Measurements from ENCODE around the gene BLM. TPM values are rescaled to one million over a fixed set of nuclear protein-coding genes. Genes with fewer than 3 reads are reported as not detected.
A peak's percentile ranks its signal among the peaks of the same experiment; 100 is the strongest.
"Not testable (repeated sequence)": the region's sequence is repeated elsewhere in the genome, so short reads cannot be mapped to it uniquely, and the experiment has no call there.

BLM gene
- total RNA-seq, 3 donors from 2014 or later, result 21.4 to 25.6 (median 23.5) TPM

- DNase-seq, result no peak
- H3K4me3 Mint-ChIP-seq, result peak overlapping the region; percentile 72
- H3K4me1 Mint-ChIP-seq (ENCODE audit: low read depth), result peaks cover 40% of the 10 kb centered on the region
- no peaks in the 10 kb centered on the region for H3K9me3 Mint-ChIP-seq
- H3K27me3 Mint-ChIP-seq (ENCODE audit: low read depth), result no peaks in the 10 kb centered on the region
- no peaks in the 10 kb centered on the region for H3K36me3 Mint-ChIP-seq (ENCODE audit: insufficient read depth)
- no peak for ATAC-seq
These were observed 122.3 kb downstream of the BLM start for GRCh38 chr15:90839187-90840071.

GRCh38 chr15:90840157-90840855 lies 123.2 kb downstream of the BLM start:
- H3K4me3 Mint-ChIP-seq, result peak overlapping the region; percentile 72
- ATAC-seq, result no peak
- no peaks in the 10 kb centered on the region for H3K27me3 Mint-ChIP-seq (ENCODE audit: low read depth)
- H3K4me1 Mint-ChIP-seq (ENCODE audit: low read depth), result peaks cover 45% of the 10 kb centered on the region
- H3K36me3 Mint-ChIP-seq (ENCODE audit: insufficient read depth), result no peaks in the 10 kb centered on the region
- no peak for DNase-seq
- no peaks in the 10 kb centered on the region for H3K9me3 Mint-ChIP-seq

GRCh38 chr15:90840954-90841353 lies 123.8 kb downstream of the BLM start:
- H3K4me3 Mint-ChIP-seq, result no peak overlapping the region
- peaks cover 45% of the 10 kb centered on the region for H3K4me1 Mint-ChIP-seq (ENCODE audit: low read depth)
- ATAC-seq (no peak), DNase-seq (no peak)
- H3K36me3 Mint-ChIP-seq (ENCODE audit: insufficient read depth), result no peaks in the 10 kb centered on the region
- no peaks in the 10 kb centered on the region for H3K27me3 Mint-ChIP-seq (ENCODE audit: low read depth)
- no peaks in the 10 kb centered on the region for H3K9me3 Mint-ChIP-seq

GRCh38 chr15:90844696-90845095 lies 127.5 kb downstream of the BLM start:
- Mint-ChIP-seq H3K9me3 (no peaks in the 10 kb centered on the region), H3K36me3 (ENCODE audit: insufficient read depth) (no peaks in the 10 kb centered on the region), H3K27me3 (ENCODE audit: low read depth) (no peaks in the 10 kb centered on the region), H3K4me3 (no peak overlapping the region), H3K4me1 (ENCODE audit: low read depth) (peaks cover 13% of the 10 kb centered on the region)
- ATAC-seq, result no peak
- no peak for DNase-seq

- H3K4me3 Mint-ChIP-seq, result no peak overlapping the region
- H3K4me1 Mint-ChIP-seq (ENCODE audit: low read depth), result peaks cover 6% of the 10 kb centered on the region
- peak; percentile 10 for DNase-seq
- no peaks in the 10 kb centered on the region for H3K27me3 Mint-ChIP-seq (ENCODE audit: low read depth)
- no peaks in the 10 kb centered on the region for H3K36me3 Mint-ChIP-seq (ENCODE audit: insufficient read depth)
- ATAC-seq, result peak; percentile 92 to 97
- H3K9me3 Mint-ChIP-seq, result no peaks in the 10 kb centered on the region
These were observed 128.2 kb downstream of the BLM start for GRCh38 chr15:90845201-90845949.

- not testable (repeated sequence) for DNase-seq; H3K36me3 Mint-ChIP-seq (ENCODE audit: insufficient read depth); H3K9me3 Mint-ChIP-seq; H3K4me3 Mint-ChIP-seq; H3K27me3 Mint-ChIP-seq (ENCODE audit: low read depth); ATAC-seq
- peaks cover 38% of the 10 kb centered on the region for H3K4me1 Mint-ChIP-seq (ENCODE audit: low read depth)
These were observed 132.3 kb downstream of the BLM start for GRCh38 chr15:90849424-90849823.

GRCh38 chr15:90851114-90851513 lies 134.0 kb downstream of the BLM start:
- peaks cover 48% of the 10 kb centered on the region for H3K4me1 Mint-ChIP-seq (ENCODE audit: low read depth)
- DNase-seq (no peak), ATAC-seq (peak; percentile 23 to 35)
- H3K36me3 Mint-ChIP-seq (ENCODE audit: insufficient read depth), result no peaks in the 10 kb centered on the region
- peak overlapping the region; percentile 22 for H3K4me3 Mint-ChIP-seq
- no peaks in the 10 kb centered on the region for H3K27me3 Mint-ChIP-seq (ENCODE audit: low read depth)
- H3K9me3 Mint-ChIP-seq, result no peaks in the 10 kb centered on the region

GRCh38 chr15:90851940-90852339 lies 134.8 kb downstream of the BLM start:
- DNase-seq, result no peak
- peaks cover 56% of the 10 kb centered on the region for H3K4me1 Mint-ChIP-seq (ENCODE audit: low read depth)
- H3K4me3 Mint-ChIP-seq, result peak overlapping the region; percentile 22
- peak in 1 of 2 donors; percentile 6 for ATAC-seq
- no peaks in the 10 kb centered on the region for H3K9me3 Mint-ChIP-seq
- no peaks in the 10 kb centered on the region for H3K36me3 Mint-ChIP-seq (ENCODE audit: insufficient read depth)
- no peaks in the 10 kb centered on the region for H3K27me3 Mint-ChIP-seq (ENCODE audit: low read depth)

- no peaks in the 10 kb centered on the region for H3K9me3 Mint-ChIP-seq
- H3K36me3 Mint-ChIP-seq (ENCODE audit: insufficient read depth), result no peaks in the 10 kb centered on the region
- H3K27me3 Mint-ChIP-seq (ENCODE audit: low read depth), result no peaks in the 10 kb centered on the region
- H3K4me1 Mint-ChIP-seq (ENCODE audit: low read depth), result peaks cover 71% of the 10 kb centered on the region
- DNase-seq, result no peak
- ATAC-seq, result no peak
- no peak overlapping the region for H3K4me3 Mint-ChIP-seq
These were observed 138.0 kb downstream of the BLM start for GRCh38 chr15:90855139-90855538.

GRCh38 chr15:90857337-90857736 lies 140.2 kb downstream of the BLM start:
- H3K4me3 Mint-ChIP-seq, result no peak overlapping the region
- H3K36me3 Mint-ChIP-seq (ENCODE audit: insufficient read depth), result no peaks in the 10 kb centered on the region
- no peaks in the 10 kb centered on the region for H3K9me3 Mint-ChIP-seq
- DNase-seq (no peak), ATAC-seq (no peak)
- H3K27me3 Mint-ChIP-seq (ENCODE audit: low read depth), result no peaks in the 10 kb centered on the region
- peaks cover 53% of the 10 kb centered on the region for H3K4me1 Mint-ChIP-seq (ENCODE audit: low read depth)

- H3K36me3 Mint-ChIP-seq (ENCODE audit: insufficient read depth), result no peaks in the 10 kb centered on the region
- H3K27me3 Mint-ChIP-seq (ENCODE audit: low read depth), result no peaks in the 10 kb centered on the region
- H3K4me3 Mint-ChIP-seq, result no peak overlapping the region
- ATAC-seq (no peak), DNase-seq (no peak)
- no peaks in the 10 kb centered on the region for H3K9me3 Mint-ChIP-seq
- H3K4me1 Mint-ChIP-seq (ENCODE audit: low read depth), result peaks cover 47% of the 10 kb centered on the region
These were observed 140.8 kb downstream of the BLM start for GRCh38 chr15:90857883-90858443.

GRCh38 chr15:90859234-90860131 lies 142.3 kb downstream of the BLM start:
- no peak overlapping the region for H3K4me3 Mint-ChIP-seq
- DNase-seq (no peak), ATAC-seq (no peak)
- no peaks in the 10 kb centered on the region for H3K9me3 Mint-ChIP-seq
- H3K27me3 Mint-ChIP-seq (ENCODE audit: low read depth), result no peaks in the 10 kb centered on the region
- no peaks in the 10 kb centered on the region for H3K36me3 Mint-ChIP-seq (ENCODE audit: insufficient read depth)
- H3K4me1 Mint-ChIP-seq (ENCODE audit: low read depth), result peaks cover 47% of the 10 kb centered on the region

GRCh38 chr15:90860450-90860849 lies 143.3 kb downstream of the BLM start:
- no peak for ATAC-seq
- DNase-seq, result no peak
- peaks cover 37% of the 10 kb centered on the region for H3K4me1 Mint-ChIP-seq (ENCODE audit: low read depth)

More at GRCh38 chr15:90860450-90860849, 143.3 kb downstream of the BLM start:
- Mint-ChIP-seq H3K36me3 (ENCODE audit: insufficient read depth) (no peaks in the 10 kb centered on the region), H3K9me3 (no peaks in the 10 kb centered on the region), H3K4me3 (no peak overlapping the region), H3K27me3 (ENCODE audit: low read depth) (no peaks in the 10 kb centered on the region)

Data from activated T-cell treated with anti-CD3 and anti-CD28 coated beads, Interleukin-2, amount 50 U/mL, for 4 hours (primary cell).